SK-N-SH (cell line): ENCODE results near the gene SLC6A13. TPM values are rescaled to one million over a fixed set of nuclear protein-coding genes. Genes with fewer than 3 reads are reported as not detected.

Experiments
- CTCF ChIA-PET: fragments of 300-600, 350-600 bp; formaldehyde crosslinking; extraction: SDS; loops from one replicate; lab custom pipeline; 2021; lab: Yijun Ruan, JAX
- POLR2A ChIA-PET: fragments of 350-600 bp; sonication (Branson Sonifier 250); formaldehyde crosslinking; extraction: SDS; loops from one replicate; lab custom pipeline; 2020; ENCODE audit warnings: antibody characterized with exemption, inconsistent platforms; lab: Yijun Ruan, JAX
- DNase-seq: peaks from one replicate; pipeline ENCODE4 v3.0.0; 2012
- H2AFZ ChIP-seq: fragments of 200-600 bp; sonication (generic); 2 replicates; pipeline ENCODE4 v1.8.1; 2016; ENCODE audit warnings: antibody characterized with exemption, mild to moderate bottlenecking, low read depth
- H3F3A ChIP-seq: fragments of 200-600 bp; sonication (generic); replicated peaks from 2 replicates; pipeline ENCODE3; 2016; ENCODE audit warnings: antibody characterized with exemption, mild to moderate bottlenecking; ENCODE audit not compliant: insufficient read depth
- H3K27ac ChIP-seq, 2 experiments: fragments of 200-500 bp in 1 of 2; fragments of 200-600 bp in 1 of 2; sonication (Bioruptor generic) in 1 of 2; sonication (generic), shearing (Covaris generic) in 1 of 2; 2 replicates each; pipeline versions ENCODE4 v1.5.1 to v1.6.1; 2014 to 2016; ENCODE audit warnings: low read depth in 2 of 2, inconsistent platforms in 1 of 2, low read length in 1 of 2, mild to moderate bottlenecking in 1 of 2, mixed read lengths in 1 of 2
- H3K27me3 ChIP-seq: fragments of 200-600 bp; sonication (generic), shearing (Covaris generic); 2 replicates; pipeline ENCODE4 v1.6.1; 2016; ENCODE audit warnings: mixed run types; ENCODE audit not compliant: insufficient read depth
- H3K36me3 ChIP-seq, 2 experiments: fragments of 200-500 bp in 1 of 2; fragments of 200-600 bp in 1 of 2; sonication (Bioruptor generic) in 1 of 2; sonication (generic) in 1 of 2; replicated peaks in 1 of 2; 2 replicates each; pipeline versions ENCODE3 to v1.5.1; 2014 to 2016; ENCODE audit warnings: low read length in 1 of 2, mild to moderate bottlenecking in 1 of 2; ENCODE audit not compliant: insufficient read depth in 2 of 2, control insufficient read depth in 1 of 2
- H3K4me1 ChIP-seq, 2 experiments: fragments of 200-500 bp in 1 of 2; fragments of 200-600 bp in 1 of 2; sonication (Bioruptor generic) in 1 of 2; sonication (generic), shearing (Covaris generic) in 1 of 2; 2 replicates each; pipeline versions ENCODE4 v1.5.1 to v1.6.1; 2014 to 2016; ENCODE audit warnings: low read depth in 1 of 2, low read length in 1 of 2, mixed run types in 1 of 2; ENCODE audit not compliant: insufficient read depth in 2 of 2, control insufficient read depth in 1 of 2
- H3K4me2 ChIP-seq: fragments of 200-600 bp; sonication (generic), shearing (Covaris generic); 2 replicates; pipeline ENCODE4 v1.6.1; 2017; ENCODE audit warnings: mixed run types
- H3K4me3 ChIP-seq, 2 experiments: fragments of 200-500 bp in 1 of 2; fragments of 200-600 bp in 1 of 2; sonication (Bioruptor generic) in 1 of 2; sonication (generic), shearing (Covaris generic) in 1 of 2; 2 replicates each; pipeline versions ENCODE4 v1.5.1 to v1.8.1; 2014 to 2016; ENCODE audit warnings: low read depth in 2 of 2, inconsistent platforms in 1 of 2, low read length in 1 of 2, mild to moderate bottlenecking in 1 of 2, mixed read lengths in 1 of 2, moderate library complexity in 1 of 2
- H3K79me2 ChIP-seq: fragments of 200-600 bp; sonication (generic); 2 replicates; pipeline ENCODE4 v1.8.1; 2017; ENCODE audit warnings: mild to moderate bottlenecking; ENCODE audit not compliant: insufficient read depth
- H3K9ac ChIP-seq: fragments of 200-600 bp; sonication (generic); 2 replicates; pipeline ENCODE4 v1.6.1; 2017; ENCODE audit warnings: mixed run types
- H3K9me2 ChIP-seq: fragments of 200-600 bp; sonication (generic); 2 replicates; pipeline ENCODE4 v1.6.1; 2017; ENCODE audit warnings: mixed run types
- H3K9me3 ChIP-seq: fragments of 200-600 bp; sonication (generic); 2 replicates; pipeline ENCODE4 v1.6.1; 2017; ENCODE audit warnings: mixed run types, mild to moderate bottlenecking, moderate library complexity
- H4K20me1 ChIP-seq: fragments of 200-600 bp; sonication (generic); 2 replicates; pipeline ENCODE4 v1.6.1; 2017; ENCODE audit warnings: mild to moderate bottlenecking, mixed run types; ENCODE audit not compliant: insufficient read depth
- EP300 ChIP-seq, 2 experiments: IDR thresholded peaks; 2 replicates each; pipeline versions ENCODE4 v1.4.0 to v1.6.1; 2012; ENCODE audit warnings: borderline replicate concordance in 1 of 2, low read depth in 1 of 2, low read length in 1 of 2
- EZH2phosphoT487 ChIP-seq: fragments of 200-600 bp; sonication (generic); IDR thresholded peaks from 2 replicates; pipeline ENCODE4 v1.6.1; 2017; ENCODE audit warnings: low read depth, mixed run types, mild to moderate bottlenecking, antibody characterized with exemption, moderate library complexity, borderline replicate concordance
- FOSL2 ChIP-seq: IDR thresholded peaks from 2 replicates; pipeline ENCODE4 v1.4.0; 2012; ENCODE audit warnings: low read depth, mild to moderate bottlenecking, moderate library complexity, borderline replicate concordance
- FOXJ3 ChIP-seq: sonication (generic); formaldehyde crosslinking; IDR thresholded peaks from 2 replicates; pipeline ENCODE4 v1.5.1; 2020; ENCODE audit warnings: mild to moderate bottlenecking, missing genetic modification reagents
- GABPA ChIP-seq: IDR thresholded peaks from 2 replicates; pipeline ENCODE4 v1.4.0; 2012; ENCODE audit warnings: low read depth, mild to moderate bottlenecking
- GATA2 ChIP-seq: sonication (generic); formaldehyde crosslinking; IDR thresholded peaks from 2 replicates; pipeline ENCODE4 v1.5.0; 2020; ENCODE audit warnings: mild to moderate bottlenecking, missing genetic modification reagents
- IRF3 ChIP-seq: fragments of 150-350 bp; IDR thresholded peaks from 2 replicates; pipeline ENCODE4 v1.6.1; 2016; ENCODE audit warnings: mild to moderate bottlenecking, low read depth, low read length
- JUND ChIP-seq: IDR thresholded peaks from 2 replicates; pipeline ENCODE4 v1.4.0; 2012
- MAX ChIP-seq: IDR thresholded peaks from 2 replicates; pipeline ENCODE4 v1.4.0; 2012; ENCODE audit warnings: low read depth
- NFIC ChIP-seq: IDR thresholded peaks from 2 replicates; pipeline ENCODE4 v1.4.0; 2012; ENCODE audit warnings: borderline replicate concordance
- RCOR1 ChIP-seq: fragments of 150-350 bp; IDR thresholded peaks from 2 replicates; pipeline ENCODE4 v1.6.1; 2017; ENCODE audit warnings: antibody characterized with exemption, low read length
- SMC3 ChIP-seq: IDR thresholded peaks from 2 replicates; pipeline ENCODE4 v1.6.1; 2012; ENCODE audit warnings: low read depth, low read length, improper control_type of control experiment
- TAF1 ChIP-seq: IDR thresholded peaks from 2 replicates; pipeline ENCODE4 v1.6.1; 2012; ENCODE audit warnings: low read depth, mild to moderate bottlenecking, low read length, moderate library complexity, borderline replicate concordance
- TEAD4 ChIP-seq: IDR thresholded peaks from 2 replicates; pipeline ENCODE4 v1.4.0; 2012; ENCODE audit warnings: mild to moderate bottlenecking, borderline replicate concordance; ENCODE audit not compliant: insufficient read depth
- USF1 ChIP-seq: IDR thresholded peaks from 2 replicates; pipeline ENCODE4 v1.4.0; 2012; ENCODE audit warnings: low read depth, borderline replicate concordance
- USF2 ChIP-seq: fragments of 150-350 bp; IDR thresholded peaks from 2 replicates; pipeline ENCODE4 v1.6.1; 2017; ENCODE audit warnings: antibody characterized with exemption, low read length, low read depth, borderline replicate concordance
- WGBS: methylation state at CpG from one replicate; pipeline ENCODE4 v1.1.6; 2017; ENCODE audit warnings: low lambda C conversion rate; 5-methylcytosine and 5-hydroxymethylcytosine counted together
- polyA plus RNA-seq, 3 experiments: library from polyadenylated mRNA; depleted of rRNA; stranded (reverse); fragments of >200 nt; gene quantifications; 2 replicates each; pipeline ENCODE4 v1.2.3, GENCODE V29; 2012

SLC6A13 gene
- polyA plus RNA-seq, 1 of the 3 experiments (the other 2 are of a cell fraction), result 0.05 TPM

- no peak overlapping the region for H3K4me3 ChIP-seq
- H3K4me2 ChIP-seq, result no peak overlapping the region
- H3K27ac ChIP-seq, result no peak overlapping the region
- H3K36me3 ChIP-seq, result no peaks in the 10 kb centered on the region
- peaks cover 21 to 55% of the 10 kb centered on the region in 2 experiments for H3K4me1 ChIP-seq
- peaks cover 6% of the 10 kb centered on the region for H3F3A ChIP-seq
- no peaks in the 10 kb centered on the region for H4K20me1 ChIP-seq
- H3K9ac ChIP-seq, result no peak overlapping the region
- DNase-seq, result no peak
- no peaks in the 10 kb centered on the region for H3K9me3 ChIP-seq
- ChIA-PET CTCF (interaction anchor here (1.3 to 4.7 kb wide), 2 partner anchors 9 to 39 kb away, joined by 4 to 38 read pairs; no protein-coding TSS in a partner anchor), POLR2A (interaction anchor here (0.5 kb wide), 2 partner anchors 64 to 125 kb away, joined by 3 to 4 read pairs; no protein-coding TSS in a partner anchor)
- H2AFZ ChIP-seq, result no peak overlapping the region
- H3K9me2 ChIP-seq, result no peaks in the 10 kb centered on the region
- 89% methylated on average over 8 of the region's 8 CpGs for WGBS
- TF ChIP-seq TEAD4, result no peak
- no peak for TF ChIP-seq TAF1
- no peak for TF ChIP-seq EZH2phosphoT487
- TF ChIP-seq USF1, result no peak
- TF ChIP-seq FOXJ3 (CRISPR knock-in tag), result no peak
- TF ChIP-seq USF2, result no peak
- no peak for TF ChIP-seq FOSL2
- no peak for TF ChIP-seq NFIC
- no peak for TF ChIP-seq GATA2 (CRISPR knock-in tag)
- TF ChIP-seq GABPA, result no peak
- no peak for TF ChIP-seq SMC3
- no peak for TF ChIP-seq RCOR1
- no peak for TF ChIP-seq EP300 (IDR thresholded peaks at IDR 0.05; ENCODE audit: borderline replicate concordance in 1 of 2, low read depth in 1 of 2, low read length in 1 of 2)
- TF ChIP-seq JUND, result no peak
- TF ChIP-seq MAX, result no peak
- no peak for TF ChIP-seq IRF3
- H3K79me2 ChIP-seq, result no peaks in the 10 kb centered on the region
- no peaks in the 10 kb centered on the region for H3K27me3 ChIP-seq
Measured at GRCh38 chr12:180445-180844, 82.2 kb downstream of the SLC6A13 start.
